HL-60/S4 (cell line): ENCODE results near the gene ENTPD2.
"Not testable (repeated sequence)": the region's sequence is repeated elsewhere in the genome, so short reads cannot be mapped to it uniquely, and the experiment has no call there.

Source experiments
- in situ Hi-C: fragments of 300-500 bp; cut with MboI; formaldehyde crosslinking; loops from 2 replicates; pipeline ENCODE4 v1.14.3; 2022; ENCODE audit warnings: low sequenced_read_pairs

ENTPD2 gene

DNA sequence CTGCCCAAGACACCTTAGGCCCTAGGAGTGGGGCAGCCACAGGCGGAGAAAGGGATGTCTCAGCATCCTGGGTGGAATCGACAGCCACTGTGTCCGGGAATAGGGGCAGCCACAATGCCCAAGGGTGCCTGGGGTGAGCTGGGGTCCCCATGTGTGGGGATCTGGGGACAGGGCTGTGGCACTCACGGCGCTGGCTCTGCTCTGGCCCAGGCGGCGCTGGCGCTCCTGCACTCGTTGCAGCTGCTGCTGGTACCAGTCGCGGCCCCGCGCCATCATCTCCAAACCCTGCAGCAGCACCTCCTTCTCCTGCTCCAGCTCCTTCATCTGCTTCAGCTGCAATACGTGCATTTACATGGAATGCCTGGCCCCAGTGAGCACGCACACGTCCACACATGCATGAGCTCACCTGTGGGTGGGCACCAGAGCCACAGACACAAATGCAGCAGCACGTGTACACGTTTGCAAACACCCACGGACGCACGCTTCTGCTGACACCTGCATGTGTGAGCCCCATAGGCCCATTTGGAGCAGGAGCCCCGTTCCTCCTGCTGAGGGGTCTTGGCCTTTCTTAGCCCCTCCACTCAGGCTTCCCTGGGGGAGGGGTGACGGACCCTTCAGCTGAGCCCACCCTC is 11.6 kb upstream of the ENTPD2 start:
- in situ Hi-C loops, result no loop called here

DNA sequence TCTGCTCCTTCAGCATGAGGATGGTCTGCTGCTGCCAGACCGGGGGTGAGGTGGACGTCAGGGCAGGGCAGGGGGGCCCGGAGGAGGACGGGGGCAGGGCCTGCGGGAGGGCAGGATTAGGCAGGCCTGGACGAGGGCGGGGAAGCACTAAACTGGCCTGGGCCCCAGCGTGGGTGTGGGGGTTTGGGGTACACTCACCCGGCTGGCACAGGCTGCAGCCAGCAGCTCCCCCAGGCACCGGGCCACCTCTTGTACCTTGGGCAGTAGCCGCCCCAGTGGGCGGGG is 11.0 kb upstream of the ENTPD2 start:
- in situ Hi-C loops, result no loop called here

DNA sequence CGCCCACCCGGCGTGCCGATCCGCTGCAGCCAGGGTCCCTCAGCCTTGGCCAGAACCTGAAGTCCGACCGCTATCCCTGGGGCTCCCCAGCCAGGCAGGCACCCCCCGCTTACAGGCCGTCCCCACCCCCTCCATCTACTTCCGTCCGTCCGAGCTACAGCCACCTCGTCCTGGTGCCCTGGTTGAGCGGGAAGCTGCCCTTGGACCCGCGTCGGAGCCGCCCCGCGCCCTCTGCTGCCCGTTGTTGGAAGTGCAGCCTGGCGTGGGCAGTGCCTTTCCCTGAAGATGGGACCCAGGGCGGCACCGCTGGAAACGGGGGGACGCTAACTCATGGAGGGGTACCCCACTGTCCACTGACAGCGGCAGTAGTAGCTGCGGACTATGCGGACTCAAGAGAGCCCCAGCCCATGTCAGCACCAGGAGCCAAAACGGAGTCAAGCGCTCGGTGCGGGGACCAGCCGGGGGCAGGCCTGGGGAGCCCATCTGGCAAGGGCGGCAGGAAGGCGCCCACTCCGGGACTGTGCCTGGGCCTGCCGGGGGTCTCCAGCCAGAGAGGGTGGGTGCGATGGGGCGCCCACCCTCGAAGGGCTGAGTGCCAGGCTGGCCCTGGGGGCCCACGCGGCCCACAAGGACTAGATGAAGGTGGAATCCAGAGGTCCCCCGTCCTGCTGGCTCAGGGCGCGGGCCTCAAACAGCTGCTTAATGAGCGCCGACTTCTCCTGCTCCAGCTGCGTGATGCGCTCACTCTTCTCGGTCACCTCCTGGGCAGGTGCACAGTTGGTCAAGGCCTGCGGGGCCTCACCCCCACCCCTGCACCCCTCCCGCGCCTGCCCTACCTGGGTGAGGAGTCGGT is 10.4 kb upstream of the ENTPD2 start:
- in situ Hi-C loops, result no loop called here

DNA sequence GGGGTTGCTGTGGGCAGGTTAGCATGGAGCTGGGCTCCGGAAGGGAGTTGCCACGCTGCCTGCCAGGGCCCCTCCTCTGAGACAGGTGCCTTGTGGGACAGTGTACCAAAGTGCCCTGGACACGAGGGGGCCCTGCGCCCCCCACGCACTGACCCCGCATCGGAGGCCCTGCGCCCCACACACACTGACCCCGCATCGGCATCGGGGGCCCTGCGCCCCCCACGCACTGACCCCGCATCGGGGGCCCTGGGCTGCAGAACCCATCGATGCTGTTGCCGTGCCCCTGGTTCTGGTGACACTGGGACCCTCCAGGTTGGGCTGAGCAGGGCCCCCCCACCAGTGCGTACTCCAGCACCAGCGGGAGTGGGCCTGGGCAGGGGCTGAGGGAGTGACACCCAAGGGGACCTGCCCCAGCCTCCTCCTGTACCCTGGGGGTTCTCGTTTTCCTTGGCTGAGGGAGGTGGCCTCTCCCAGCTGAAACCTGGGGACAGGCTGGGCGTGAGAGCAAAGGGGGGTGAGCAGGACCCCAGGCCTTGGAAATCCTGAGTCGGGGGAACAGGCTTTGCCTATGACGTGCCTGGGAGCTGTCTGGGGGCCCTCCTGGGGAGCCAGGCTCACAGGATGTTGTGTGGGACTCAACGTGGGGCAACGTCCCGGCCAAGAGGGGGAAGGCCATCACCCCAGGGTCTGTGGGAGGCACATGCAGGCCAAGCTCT is 9.6 kb upstream of the ENTPD2 start:
- in situ Hi-C loops, result no loop called here

DNA sequence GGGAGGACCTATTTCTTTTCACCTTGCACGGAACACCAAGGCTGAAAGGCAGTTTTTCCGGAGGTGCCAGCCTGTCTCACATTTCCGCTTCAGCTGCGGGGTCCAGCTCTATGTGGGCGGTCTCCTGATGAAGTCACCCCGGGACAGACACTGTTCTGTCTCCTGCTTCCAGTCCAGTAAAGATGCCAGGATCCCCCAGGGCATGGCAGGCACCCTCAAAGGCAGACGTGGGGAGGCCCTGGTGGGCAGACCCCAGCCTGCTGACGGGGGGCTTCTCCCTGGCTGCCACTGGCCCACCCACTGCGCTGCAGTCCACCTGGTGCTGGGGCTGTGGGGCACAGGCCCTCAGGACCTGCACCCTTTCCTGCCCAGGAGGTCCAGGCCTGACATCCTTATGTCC is 8.9 kb upstream of the ENTPD2 start:
- in situ Hi-C loops, result not testable (repeated sequence)

DNA sequence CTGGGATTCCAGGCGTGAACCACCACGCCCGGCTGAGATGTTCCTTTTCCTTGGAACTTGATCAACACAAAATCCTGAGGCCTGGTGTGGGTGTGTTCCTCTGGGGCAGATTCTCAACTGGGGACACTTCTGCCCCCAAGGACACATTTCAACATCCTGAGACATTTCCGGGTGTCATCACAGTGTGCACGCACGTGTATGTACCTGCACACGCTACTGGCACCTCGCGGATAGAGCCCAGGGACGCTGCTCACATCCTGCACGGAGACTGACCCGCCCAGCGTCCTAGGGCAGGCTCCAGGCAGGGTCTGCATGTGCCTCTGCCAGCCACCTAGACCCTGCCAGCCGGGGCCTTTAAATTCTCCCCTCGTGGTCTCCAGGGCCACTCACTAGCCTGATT is 8.5 kb upstream of the ENTPD2 start:
- in situ Hi-C loops, result no loop called here

DNA sequence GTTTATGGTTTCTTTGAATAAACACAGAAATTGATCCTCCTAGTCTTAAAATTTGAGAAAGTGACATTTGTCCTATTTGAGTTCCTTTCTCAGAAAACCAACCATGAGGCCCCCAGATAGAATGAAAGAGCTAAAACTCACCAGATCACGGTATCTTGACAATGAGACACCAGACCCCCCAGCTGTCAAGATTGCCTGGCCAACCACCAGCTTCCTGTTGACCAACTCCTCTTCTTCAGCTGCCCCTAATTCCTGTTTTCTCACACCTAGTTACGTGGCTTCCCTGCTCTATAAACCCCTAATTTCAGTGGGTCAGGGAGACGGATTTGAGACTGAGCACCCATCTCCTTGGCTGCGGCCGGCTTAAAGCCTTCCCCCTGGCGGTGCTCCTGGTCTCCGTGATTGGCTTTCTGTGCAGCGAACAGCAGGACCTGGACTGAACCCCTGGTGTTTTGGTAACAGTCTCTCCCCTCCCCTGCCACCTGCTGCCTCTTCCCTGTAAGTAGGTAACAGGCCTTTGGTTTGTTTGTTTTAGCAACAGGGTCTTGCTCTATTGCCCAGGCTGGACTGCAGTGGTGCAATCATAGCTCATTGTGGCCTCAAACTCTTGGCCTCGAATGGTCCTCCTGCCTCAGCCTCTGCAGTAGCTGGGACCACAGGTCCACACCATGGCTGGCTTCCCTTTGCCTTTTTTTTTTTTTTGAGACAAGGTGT is 4.8 kb upstream of the ENTPD2 start:
- in situ Hi-C loops, result no loop called here

DNA sequence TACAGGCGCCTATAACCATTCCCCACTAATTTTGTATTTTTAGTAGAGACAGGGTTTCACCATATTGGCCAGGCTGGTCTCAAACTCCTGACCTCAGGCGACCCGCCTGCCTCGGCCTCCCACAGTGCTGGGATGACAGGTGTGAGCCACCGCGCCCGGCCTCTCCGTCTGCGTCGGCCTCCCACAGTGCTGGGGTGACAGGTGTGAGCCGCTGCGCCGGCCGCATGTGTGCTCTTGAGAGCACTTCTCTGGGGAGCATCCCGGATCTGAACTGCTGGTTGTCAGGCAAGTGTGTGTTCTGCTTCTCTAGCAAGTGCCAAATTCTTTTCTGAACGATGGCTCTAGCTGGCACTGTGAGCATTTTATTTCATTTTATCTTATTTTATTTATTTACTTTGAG is 3.7 kb upstream of the ENTPD2 start:
- in situ Hi-C loops, result no loop called here

DNA sequence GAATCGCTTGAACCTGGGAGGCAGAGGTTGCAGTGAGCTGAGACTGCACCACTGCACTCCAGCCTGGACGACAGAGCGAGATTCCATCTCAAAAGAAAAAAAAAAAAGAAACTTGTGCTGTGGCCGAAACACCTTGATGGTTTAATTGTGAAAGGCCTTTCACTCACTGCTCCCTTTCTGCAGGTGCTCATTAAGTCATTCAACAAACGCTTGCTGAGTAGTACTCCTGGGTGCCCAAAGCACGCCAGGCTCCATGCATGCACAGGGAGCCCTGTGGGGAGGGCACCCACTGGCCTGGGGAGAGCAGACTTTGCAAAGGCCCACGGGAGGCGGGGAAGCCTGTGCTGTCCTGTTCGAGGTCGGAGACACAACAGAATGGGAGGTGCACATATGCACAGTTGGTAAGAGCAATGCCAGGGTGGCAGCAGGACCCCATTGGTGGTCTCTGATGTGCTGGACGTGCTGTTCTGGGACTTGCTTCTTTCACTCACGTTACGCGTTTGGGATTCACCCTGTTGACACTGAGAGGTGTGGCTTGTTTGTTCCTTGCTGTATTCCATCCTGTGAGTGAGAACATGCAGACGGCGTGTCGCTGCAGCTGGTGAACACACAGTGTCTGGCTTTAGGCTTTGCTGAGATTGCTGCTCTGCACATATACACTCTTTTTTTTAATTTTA is 3.0 kb upstream of the ENTPD2 start:
- in situ Hi-C loops, result no loop called here

DNA sequence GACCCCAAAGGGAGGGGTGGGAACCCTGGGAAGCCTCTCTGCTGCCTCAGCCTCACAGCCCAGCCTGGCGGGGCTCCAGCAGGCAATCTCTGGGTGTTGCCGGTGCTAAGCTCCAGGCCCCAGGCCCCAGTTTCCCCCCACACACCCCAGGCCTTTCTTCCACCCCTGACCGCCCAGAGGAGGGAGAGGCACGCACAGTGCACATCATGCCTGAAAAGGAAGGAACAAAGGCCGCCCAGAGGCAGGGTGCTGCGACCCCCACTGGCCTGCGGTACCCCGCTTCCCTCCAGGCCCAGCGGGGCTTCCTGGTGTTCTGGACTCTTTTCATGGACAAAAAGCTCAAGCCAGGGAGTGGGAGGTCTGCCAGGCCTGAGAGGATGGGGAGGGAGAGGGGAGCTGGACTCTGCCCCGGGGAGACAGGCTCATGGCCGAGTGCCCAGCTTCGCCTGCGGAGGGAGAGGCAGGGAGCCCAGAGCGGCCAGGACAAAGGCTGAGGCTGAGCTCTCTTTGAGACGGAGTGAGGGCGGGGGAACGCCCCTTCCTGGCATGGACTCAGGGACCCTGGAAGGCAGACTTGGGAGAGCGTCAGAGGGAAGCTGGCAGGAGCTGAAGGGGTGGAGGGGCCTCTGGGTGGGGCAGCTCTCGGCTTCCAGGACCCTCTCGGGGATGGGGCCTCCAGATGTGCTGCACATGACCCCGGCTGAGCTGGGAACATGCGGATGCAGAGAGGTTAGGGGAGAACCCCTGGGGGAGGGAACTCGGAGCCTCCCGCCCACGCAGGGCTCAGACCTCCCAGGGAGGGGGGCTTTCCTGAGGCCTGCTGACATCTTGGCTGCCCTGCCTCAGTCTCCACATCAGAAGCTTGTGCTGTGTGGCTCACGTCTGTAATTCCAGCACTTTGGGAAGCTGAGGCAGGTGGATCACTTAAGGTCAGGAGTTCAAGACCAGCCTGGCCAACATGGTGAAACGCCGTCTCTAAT is 1.8 kb upstream of the ENTPD2 start:
- in situ Hi-C loops, result no loop called here

DNA sequence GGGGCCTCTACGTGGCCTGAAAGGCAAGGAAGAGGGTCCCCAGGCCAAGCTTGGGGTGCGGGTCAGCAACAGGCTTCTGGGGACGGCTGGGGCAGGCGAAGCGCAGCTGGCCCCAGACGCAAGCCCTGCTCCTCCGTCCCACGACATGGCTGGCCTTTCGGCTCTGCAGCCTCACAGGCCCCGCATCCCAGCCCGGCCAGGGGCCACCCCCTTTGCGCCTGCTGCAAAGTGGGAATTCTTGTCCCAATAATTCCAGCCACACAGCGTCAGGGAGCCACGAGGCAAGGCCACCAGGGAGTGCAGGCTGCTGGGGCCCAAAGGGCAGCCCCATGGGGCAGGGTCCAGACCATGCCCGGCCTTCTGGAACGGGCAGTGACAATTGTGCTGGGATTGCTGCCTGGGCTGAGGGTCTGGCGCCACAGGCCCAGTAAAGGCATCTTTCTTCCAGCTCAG is 1.1 kb upstream of the ENTPD2 start:
- in situ Hi-C loops, result no loop called here

DNA sequence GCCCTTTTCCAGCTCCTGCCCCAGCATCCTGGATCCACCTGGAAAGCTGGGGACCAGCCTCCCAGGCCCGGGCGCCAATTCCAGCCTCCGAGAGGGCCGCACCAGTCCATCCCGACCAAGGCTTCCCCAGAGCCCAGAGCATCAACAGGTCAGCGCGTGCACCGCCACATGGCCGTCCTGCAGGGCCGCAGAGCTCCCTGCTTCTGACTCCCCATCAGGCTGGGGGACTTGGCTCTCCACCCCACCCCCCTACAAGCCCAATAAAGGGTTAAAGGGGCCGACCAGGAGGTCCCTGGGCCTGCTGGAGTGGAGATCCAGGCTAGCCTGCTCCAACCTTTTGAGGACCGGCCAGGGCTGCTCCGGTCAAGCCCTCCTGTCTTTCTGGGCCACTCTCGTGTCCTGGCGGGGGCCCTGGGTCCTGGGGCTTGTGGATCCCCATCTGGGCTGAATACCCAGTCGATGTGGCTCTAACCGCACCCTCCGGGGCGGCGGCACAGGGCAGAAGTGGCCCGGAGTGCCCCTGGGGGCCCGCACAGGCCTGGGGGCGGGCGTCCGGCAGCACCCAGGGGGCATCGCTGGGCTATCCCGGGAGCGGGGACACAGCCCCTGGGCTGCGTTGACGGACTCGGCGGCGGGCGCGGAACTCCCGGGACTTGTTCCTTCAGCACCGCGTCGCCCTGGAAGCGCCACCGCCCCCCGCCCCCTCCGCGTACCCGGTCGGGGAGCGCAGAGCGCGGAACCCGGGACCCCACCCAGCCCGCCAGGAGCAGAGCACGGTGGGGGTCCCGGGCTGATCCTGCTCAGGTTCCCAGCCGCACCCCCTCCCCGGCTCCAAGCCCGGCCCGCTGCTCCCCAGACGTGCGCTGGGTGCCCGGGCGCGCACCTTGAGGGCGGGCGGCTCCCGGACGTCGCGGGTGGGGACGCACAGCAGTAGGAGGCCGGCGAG is 590 bp downstream of the ENTPD2 start:
- in situ Hi-C loops, result no loop called here

DNA sequence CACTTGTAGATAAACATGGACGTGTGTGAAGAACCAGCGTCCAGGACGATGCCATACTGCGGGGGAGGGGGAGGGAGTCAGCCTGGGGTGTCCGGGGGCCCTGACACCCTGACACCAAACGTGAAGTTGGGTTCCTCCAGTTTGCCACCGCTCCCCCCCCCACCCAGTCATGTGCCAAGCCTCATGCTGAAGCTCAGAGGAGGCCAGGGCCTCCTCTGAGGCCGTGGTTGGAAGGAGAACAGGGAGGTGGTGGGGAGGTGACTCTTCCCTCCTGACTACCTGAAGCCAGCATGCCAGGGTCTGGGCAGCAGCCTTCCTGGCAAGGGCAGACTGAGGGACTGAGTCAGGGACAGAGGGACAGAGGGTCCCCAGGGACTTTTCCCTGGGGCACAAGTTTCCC is 1.6 kb downstream of the ENTPD2 start:
- in situ Hi-C loops, result no loop called here

DNA sequence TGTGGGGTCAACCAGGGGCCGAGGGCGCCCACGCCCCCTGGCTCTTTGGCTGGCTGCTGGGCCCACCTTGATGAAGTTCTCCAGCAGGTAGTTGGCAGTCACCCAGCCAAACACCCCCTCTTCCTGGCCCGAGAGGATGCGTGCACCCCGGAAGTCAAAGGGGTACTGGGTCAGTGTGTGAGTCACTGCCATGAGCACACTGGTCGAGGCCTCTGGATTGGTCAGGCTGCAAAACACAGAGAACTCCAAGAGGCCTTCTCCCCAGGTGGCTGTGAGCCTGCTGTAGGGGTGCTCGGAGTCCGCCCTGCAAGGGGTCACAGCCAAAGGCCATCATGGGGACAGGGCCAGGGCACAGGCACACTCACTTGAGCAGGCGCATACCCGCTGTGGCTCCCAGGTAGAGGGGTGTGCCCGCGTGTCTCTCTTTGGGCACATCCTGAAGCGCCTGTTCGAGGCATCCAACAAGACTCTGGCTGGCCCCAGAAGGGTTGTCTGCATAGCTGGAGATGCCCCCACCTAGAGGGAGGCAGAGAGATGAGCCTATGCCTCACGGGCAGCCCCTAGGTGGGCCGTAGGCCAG is 2.6 kb downstream of the ENTPD2 start:
- in situ Hi-C loops, result no loop called here

DNA sequence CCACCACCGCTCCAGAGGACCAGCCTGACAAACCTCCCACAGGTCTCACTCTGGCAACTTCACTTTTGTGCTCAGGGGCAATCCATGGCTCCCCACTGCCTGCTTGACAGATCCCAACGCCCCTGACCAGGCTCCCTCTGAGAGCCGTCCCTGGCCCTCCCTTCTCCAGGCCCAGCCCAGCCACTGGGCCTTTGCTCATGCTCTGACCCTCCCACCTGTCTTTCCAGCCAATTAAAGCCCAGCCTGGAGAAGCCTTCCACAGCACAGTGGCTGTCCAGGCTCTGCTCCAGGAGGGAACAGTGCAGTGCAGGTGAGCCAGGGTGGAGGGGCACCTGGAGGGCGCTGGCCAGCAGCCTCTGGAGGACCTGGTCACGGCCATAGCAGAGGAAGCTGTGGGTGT is 3.3 kb downstream of the ENTPD2 start:
- in situ Hi-C loops, result no loop called here

DNA sequence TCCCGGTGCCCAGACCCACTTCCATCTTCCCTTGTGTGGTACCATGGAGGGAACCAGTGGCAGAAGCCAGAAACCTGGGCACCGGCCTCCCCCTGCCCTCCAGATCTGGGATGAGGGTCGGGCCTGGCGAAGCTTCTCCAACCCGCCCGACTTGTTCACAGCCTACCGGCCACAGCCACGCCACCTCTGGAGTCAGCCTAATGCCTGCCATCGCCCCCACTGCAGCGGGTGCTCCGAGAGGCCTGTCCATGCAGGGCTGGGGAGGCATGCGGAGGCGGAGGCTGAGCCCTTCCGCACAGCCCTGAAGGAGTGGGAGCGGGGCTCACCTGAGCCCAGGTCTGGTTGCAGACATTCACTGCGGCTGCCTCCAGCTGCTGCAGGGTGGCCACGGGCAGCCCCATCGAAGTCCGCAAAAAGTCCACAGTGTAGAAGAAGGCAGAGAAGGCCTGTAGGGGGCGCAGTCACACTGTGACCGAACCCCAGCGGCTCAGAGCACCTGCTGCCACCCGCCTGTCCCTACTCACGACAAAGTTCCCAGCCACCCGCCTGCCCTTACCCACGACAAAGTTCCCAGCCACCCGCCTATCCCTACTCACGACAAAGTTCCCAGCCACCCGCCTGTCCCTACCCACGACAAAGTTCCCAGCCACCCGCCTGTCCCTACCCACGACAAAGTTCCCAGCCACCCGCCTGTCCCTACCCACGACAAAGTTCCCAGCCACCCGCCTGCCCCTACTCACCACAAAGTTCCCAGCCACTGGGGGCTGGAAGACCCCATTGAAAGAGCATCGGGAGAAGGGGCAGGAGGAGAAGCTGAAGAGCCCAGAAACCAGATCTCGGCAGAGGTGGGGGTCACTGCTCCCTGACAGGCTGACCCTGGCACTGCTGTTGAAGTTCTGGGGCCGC is 4.1 kb downstream of the ENTPD2 start:
- in situ Hi-C loops, result loop anchor here (25.0 kb wide), 1 partner anchor 262 kb away; the partner anchor contains the start of genes CCDC183 and TMEM141
